Esophagus muscularis mucosa (tissue), 4 donors: Measurements from ENCODE around the gene TMEM255B.

Experiments used
- CTCF ChIP-seq, 3 experiments: fragments of 200-600 bp in 2 of 3; fragments of 450-650 bp in 1 of 3; sonication (generic) in 2 of 3; IDR thresholded peaks; one replicate each; pipeline ENCODE4 v1.5.1; 2017 to 2019; ENCODE audit warnings: antibody characterized with exemption in 3 of 3, mild to moderate bottlenecking in 2 of 3, moderate library complexity in 1 of 3
- EP300 ChIP-seq: sonication (generic); formaldehyde crosslinking; IDR thresholded peaks from one replicate; pipeline ENCODE4 v1.6.1; 2017; ENCODE audit warnings: antibody characterized with exemption
- POLR2A ChIP-seq: fragments of 450-650 bp; IDR thresholded peaks from one replicate; pipeline ENCODE4 v1.6.1; 2017; ENCODE audit warnings: antibody characterized with exemption, moderate library complexity, mild to moderate bottlenecking, low read depth
- POLR2AphosphoS5 ChIP-seq, 2 donors: sonication (generic); formaldehyde crosslinking; IDR thresholded peaks; one replicate each; pipeline ENCODE4 v1.6.1; 2017; ENCODE audit warnings: antibody characterized with exemption in 2 of 2

GRCh38 chr13:113784645-113785024, 25.6 kb downstream of the TMEM255B start:
- TF ChIP-seq CTCF (IDR thresholded peaks at IDR 0.05) (no peak), POLR2A (no peak), POLR2AphosphoS5 (IDR thresholded peaks at IDR 0.05) (no peak), EP300 (no peak)
